Testis (tissue), 3 donors: ENCODE measurements around the gene NAT14. TPM values are rescaled to one million over a fixed set of nuclear protein-coding genes. Genes with fewer than 3 reads are reported as not detected.
A peak's percentile ranks its signal among the peaks of the same experiment; 100 is the strongest.

Experiments
- DNase-seq: peaks from one replicate; pipeline ENCODE4 v3.0.0-alpha.2; 2019
- H3K27ac ChIP-seq, 2 donors: fragments of 200-600 bp; sonication (generic); one replicate each; pipeline ENCODE4 v1.5.1; 2019
- H3K27me3 ChIP-seq: fragments of 200-600 bp; sonication (generic); one replicate; pipeline ENCODE4 v1.5.1; 2019
- H3K36me3 ChIP-seq: fragments of 200-600 bp; sonication (generic); one replicate; pipeline ENCODE4 v1.5.1; 2017; ENCODE audit warnings: low read depth; ENCODE audit errors: missing control alignments
- H3K4me1 ChIP-seq: fragments of 200-600 bp; sonication (generic); one replicate; pipeline ENCODE4 v1.5.1; 2019
- H3K4me3 ChIP-seq, 2 donors: fragments of 200-600 bp; sonication (generic); one replicate each; pipeline ENCODE4 v1.5.1; 2017 to 2019
- H3K9me3 ChIP-seq: fragments of 200-600 bp; sonication (generic); one replicate; pipeline ENCODE4 v1.5.1; 2017
- POLR2A ChIP-seq: fragments of 450-650 bp; IDR thresholded peaks from one replicate; pipeline ENCODE4 v1.6.1; 2017; ENCODE audit warnings: antibody characterized with exemption, mild to moderate bottlenecking, moderate library complexity
- WGBS, 2 donors: methylation state at CpG; one replicate each; pipeline ENCODE4 v1.1.5; 2018; 5-methylcytosine and 5-hydroxymethylcytosine counted together
- intact Hi-C: fragments of 100-400 bp; cut with DNase I; formaldehyde crosslinking; loops from one replicate; pipeline ENCODE4 v1.15.1; 2023; ENCODE audit warnings: low total_unique reads
- polyA plus RNA-seq: library from polyadenylated mRNA; stranded (reverse); fragments of 350-450 nt; fragmentation: Illumina TruSeq; extraction: RNeasy Lipid Tissue Mini Kit (QIAGEN cat#74804); gene quantifications from one replicate; pipeline ENCODE4 v1.2.3, GENCODE V29; 2014; ENCODE audit warnings: low read depth, low replicate concordance; ENCODE audit not compliant: insufficient read depth
- total RNA-seq, 2 donors: library from RNA; depleted of rRNA; stranded (reverse); fragments of >200 nt; gene quantifications; one replicate each; pipeline ENCODE4 v1.2.3, GENCODE V29; 2016
- TF ChIP-seq, protein P1 (sequence below), 3 experiments: fragments of 450-650 bp in 2 of 3; fragments of 200-600 bp in 1 of 3; sonication (generic) in 1 of 3; IDR thresholded peaks; one replicate each; pipeline ENCODE4 v1.5.1; 2016 to 2019; ENCODE audit warnings: antibody characterized with exemption in 3 of 3, mild to moderate bottlenecking in 2 of 3, moderate library complexity in 1 of 3

Gene NAT14
- total and polyA plus RNA-seq, 3 donors from 2014 or later: 12.0 to 17.3 (median 16.0) TPM

DNA sequence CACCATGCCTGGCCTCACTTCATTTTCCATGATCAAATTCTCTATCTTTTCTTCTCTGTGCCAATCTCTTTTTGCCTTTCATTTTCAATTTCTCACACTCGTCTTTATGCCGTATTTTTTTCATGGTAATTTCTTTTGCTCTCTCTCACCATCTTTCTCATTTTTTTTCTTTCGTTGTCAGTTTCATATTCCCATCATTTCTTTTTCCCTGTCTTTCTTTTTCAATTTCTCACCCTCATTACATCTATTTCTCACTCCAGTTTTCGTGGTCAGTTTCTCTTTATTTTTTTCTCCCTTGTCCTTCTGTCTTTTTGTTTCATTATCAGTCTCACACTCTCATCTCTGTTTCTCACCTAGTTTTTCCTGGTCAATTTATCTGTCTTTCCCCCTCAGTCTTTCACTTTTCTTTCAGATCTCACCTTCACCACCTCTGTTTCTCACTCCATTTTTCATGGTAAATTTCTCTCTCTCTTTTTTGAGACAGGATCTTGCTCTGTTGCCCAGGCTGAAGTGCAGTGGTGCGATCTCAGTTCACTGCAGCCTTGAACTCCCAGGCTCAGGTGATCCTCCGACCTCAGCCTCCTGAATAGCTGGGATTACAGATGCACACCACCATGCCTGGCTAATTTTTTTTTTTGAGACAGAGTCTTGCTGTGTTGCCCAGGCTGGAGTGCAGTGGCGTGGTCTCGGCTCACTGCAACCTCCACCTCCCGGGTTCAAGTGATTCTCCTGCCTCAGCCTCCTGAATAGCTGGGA lies 17.4 kb downstream of the NAT14 start:
- H3K36me3 ChIP-seq: no peaks in the 10 kb centered on the region
- TF ChIP-seq POLR2A: no peak
- TF ChIP-seq, protein P1, sequence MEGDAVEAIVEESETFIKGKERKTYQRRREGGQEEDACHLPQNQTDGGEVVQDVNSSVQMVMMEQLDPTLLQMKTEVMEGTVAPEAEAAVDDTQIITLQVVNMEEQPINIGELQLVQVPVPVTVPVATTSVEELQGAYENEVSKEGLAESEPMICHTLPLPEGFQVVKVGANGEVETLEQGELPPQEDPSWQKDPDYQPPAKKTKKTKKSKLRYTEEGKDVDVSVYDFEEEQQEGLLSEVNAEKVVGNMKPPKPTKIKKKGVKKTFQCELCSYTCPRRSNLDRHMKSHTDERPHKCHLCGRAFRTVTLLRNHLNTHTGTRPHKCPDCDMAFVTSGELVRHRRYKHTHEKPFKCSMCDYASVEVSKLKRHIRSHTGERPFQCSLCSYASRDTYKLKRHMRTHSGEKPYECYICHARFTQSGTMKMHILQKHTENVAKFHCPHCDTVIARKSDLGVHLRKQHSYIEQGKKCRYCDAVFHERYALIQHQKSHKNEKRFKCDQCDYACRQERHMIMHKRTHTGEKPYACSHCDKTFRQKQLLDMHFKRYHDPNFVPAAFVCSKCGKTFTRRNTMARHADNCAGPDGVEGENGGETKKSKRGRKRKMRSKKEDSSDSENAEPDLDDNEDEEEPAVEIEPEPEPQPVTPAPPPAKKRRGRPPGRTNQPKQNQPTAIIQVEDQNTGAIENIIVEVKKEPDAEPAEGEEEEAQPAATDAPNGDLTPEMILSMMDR (IDR thresholded peaks at IDR 0.05): no peak
- H3K27me3 ChIP-seq: no peaks in the 10 kb centered on the region
- H3K9me3 ChIP-seq: no peaks in the 10 kb centered on the region
- no peaks in the 10 kb centered on the region for H3K4me1 ChIP-seq
- intact Hi-C loops: no loop called here
- no peak overlapping the region for H3K4me3 ChIP-seq
- 89 to 94% methylated on average over 9 of the region's 9 CpGs for WGBS, 2 donors
- no peak overlapping the region for H3K27ac ChIP-seq
- DNase-seq: no peak

GRCh38 chr19:55503157-55503501 lies 18.1 kb downstream of the NAT14 start:
- Histone ChIP-seq H3K27ac (peak overlapping the region; percentile 35 to 48), H3K4me3 (peak overlapping the region; percentile 42 to 47), H3K36me3 (no peaks in the 10 kb centered on the region), H3K4me1 (no peaks in the 10 kb centered on the region), H3K27me3 (no peaks in the 10 kb centered on the region), H3K9me3 (no peaks in the 10 kb centered on the region)
- intact Hi-C loops: no loop called here
- WGBS, 2 donors: 61 to 77% methylated on average over 17 of the region's 17 CpGs
- TF ChIP-seq, protein P1 (IDR thresholded peaks at IDR 0.05): no peak
- no peak for TF ChIP-seq POLR2A
- no peak for DNase-seq

DNA sequence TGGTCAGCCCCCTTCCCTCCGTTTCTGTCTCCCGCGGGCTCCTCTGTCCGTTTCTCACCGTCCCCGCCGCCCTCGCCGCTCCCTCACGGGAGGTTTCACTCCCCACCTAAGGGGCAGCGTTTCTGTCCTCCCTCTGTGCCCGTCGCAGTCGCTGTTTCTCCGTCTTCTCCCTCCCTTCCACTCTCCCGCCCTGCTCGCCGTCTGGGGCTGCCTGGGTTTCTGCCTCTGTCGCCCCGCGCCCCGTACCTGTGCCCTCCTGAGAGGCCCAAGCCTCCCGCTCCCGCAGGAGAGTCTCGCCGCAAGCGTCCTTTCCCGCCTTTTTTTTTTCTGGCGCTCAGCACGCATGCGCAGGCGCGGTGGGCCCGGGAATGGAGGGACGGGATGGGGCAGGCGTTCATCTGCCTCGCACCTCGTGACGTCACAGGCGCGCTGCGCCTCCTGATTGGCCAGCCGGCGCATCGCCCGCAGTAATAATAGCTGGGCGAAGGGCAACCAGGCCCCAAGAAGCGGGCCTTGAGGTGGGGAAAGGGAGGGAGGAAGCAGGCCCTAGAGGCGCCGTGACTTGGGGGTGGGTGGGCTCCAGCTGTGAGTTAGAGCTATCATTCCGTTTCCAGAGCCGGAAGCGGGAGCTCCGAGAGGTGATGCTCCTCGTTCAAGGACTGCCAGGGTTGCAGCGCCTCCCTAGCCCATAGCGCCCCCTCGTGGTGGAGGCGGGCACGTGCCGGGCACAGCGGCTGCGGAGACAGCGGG lies 18.7 kb downstream of the NAT14 start:
- peak; percentile 95 for DNase-seq
- intact Hi-C loops: no loop called here
- Histone ChIP-seq H3K9me3 (no peaks in the 10 kb centered on the region), H3K27ac (peak overlapping the region; percentile 35 to 48), H3K4me1 (no peaks in the 10 kb centered on the region), H3K27me3 (no peaks in the 10 kb centered on the region), H3K36me3 (no peaks in the 10 kb centered on the region), H3K4me3 (peak overlapping the region; percentile 42 to 47)
- TF ChIP-seq, protein P1 (IDR thresholded peaks at IDR 0.05): peak; percentile 96 to 99 (median 99)
- no peak for TF ChIP-seq POLR2A
- WGBS, 2 donors: 19 to 21% methylated on average over 58 to 64 of the region's 64 CpGs

DNA sequence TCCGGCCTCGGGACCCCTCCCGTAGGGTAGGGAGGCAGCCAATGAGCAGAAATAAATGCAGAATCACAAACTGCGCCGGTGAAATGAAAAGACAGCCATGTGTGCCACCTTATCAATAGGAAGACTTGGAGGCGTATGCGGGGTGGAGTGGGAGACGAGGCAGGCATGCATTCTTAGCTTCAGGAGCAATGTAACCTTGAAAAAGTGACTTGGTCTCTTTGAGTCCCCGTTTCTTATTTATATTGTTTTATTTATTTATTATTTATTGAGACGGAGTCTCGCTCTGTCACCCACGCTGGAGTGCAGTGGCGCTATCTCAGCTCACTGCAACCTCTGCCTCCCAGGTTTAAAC lies 19.2 kb downstream of the NAT14 start:
- Histone ChIP-seq H3K27me3 (no peaks in the 10 kb centered on the region), H3K9me3 (no peaks in the 10 kb centered on the region), H3K4me1 (no peaks in the 10 kb centered on the region), H3K4me3 (peak overlapping the region; percentile 42 to 47), H3K27ac (no peak overlapping the region), H3K36me3 (no peaks in the 10 kb centered on the region)
- WGBS, 2 donors: 35 to 41% methylated on average over 13 of the region's 13 CpGs
- DNase-seq: no peak
- TF ChIP-seq, protein P1 (IDR thresholded peaks at IDR 0.05): no peak
- no peak for TF ChIP-seq POLR2A
- intact Hi-C loops: no loop called here
